GM19193 (cell line): ENCODE results near the gene ACOT6.

ENCODE experiments used
- POLR2A ChIP-seq: IDR thresholded peaks from 4 replicates; pipeline ENCODE4 v1.6.1; 2011; ENCODE audit not compliant: insufficient read depth, insufficient read length; ENCODE audit errors: extremely low read depth

The ACOT6 gene

DNA sequence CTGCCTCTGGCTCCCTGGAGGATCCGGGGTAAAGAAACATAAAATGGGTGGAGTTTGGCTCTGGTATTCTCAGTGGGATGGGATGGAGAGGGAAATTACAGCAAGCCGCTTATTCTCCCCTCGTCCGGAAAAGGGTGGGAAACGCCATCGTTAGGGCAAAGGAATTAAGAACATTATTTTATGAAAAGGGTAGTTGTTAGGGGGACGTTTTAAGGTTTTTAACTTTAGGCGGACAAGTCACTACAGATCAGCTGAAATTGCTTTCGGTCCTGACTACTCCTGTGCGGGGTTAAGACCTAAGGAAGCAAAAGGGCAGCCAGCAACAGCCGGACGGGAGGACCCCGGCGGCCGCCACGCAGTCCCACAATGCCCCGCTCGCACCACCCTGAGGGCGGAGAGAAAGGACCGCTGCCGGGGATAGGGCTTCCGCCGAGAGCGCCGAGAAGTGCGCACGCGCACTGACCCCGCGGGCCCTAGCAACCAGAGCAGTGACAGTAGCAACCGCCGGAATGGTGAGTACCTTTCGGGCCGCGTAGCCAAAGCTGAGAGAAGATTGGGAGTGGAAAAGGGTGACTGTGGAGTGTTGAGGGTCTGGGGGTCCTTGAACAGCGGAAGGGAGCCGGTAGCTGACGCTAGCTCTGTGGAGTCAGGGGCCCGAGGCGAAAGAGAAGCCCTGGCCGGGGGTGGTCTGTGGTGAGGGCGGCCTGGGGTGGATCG lies 32.4 kb downstream of the ACOT6 start, which contains the start of gene DNAL1:
Gene DNAL1, plus strand, starts transcription at position 456 of the 717 bp plus-strand sequence. Its CDS starts 54 bp downstream, at position 510.
- TF ChIP-seq POLR2A: peak; percentile 93

DNA sequence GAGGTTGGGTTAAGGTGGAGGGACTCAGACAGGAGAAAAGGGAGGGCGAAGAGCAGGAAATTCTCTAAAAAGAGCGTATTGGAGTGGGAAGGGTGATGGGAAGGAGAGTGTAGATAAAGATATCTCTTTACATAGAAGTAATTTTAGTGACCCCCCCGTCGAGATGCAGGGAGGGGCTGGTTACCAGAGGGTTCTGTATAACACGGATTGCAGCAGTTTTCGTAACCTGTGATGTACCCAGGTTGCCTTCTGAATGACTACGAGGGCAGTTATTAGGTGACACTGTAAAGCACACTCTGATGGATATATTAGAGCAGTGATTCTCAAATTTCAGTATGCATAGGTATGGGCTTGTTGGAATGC lies 32.9 kb downstream of the ACOT6 start:
- TF ChIP-seq POLR2A: no peak

DNA sequence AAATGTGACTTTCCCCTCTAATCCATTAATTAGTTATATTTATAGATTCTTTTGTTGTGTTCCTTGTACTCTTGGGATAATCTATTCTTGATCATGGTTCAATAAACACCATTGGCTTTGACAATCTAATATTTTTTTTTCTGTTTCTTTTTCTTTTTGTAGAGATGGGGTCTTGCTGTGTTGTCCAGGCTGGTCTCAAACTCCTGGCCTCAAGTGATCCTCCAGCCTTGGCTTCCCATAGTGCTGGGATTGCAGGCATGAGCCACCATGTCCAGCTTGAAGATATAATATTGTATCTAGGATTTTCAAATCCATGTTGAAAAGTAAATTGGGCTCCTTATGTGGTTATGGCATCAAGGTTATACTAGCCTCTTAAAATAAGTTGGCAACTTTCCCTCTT lies 38.7 kb downstream of the ACOT6 start:
- TF ChIP-seq POLR2A: no peak

DNA sequence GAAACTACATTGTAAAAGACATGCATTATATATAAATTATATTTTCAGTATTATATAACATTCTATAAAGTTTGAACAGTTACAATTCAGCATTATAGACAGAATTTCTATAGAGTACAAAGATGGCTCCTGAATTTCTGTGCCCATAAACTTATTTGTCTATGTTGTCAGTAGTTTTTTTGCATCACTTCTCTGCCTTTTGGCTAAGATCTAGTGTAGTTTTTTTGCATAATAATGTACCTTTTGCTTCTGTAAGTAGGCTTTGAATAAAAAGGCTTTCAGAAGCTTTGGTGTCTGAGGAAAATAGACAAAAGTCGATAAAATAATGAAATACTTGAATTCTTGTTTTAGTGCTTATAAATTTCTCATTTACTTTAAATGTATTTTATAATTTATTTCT lies 43.5 kb downstream of the ACOT6 start:
- TF ChIP-seq POLR2A: no peak

DNA sequence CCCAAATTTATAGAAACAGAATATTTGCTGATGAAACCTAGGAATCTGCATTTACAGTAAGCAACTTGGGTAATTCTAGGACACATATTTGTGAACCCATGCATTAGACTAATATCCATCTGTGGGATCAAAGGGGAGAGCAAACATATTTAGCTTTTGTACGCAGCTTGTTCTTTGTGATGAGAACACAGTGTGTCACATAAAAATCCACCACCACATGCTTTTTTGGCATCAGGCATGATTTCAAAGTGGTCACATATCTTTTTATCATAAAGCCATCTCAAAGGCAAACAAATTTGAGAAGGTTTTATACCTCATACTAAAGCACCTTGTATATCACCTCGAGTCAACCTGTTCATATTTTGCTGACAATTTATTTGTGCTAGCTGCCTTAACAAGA lies 48.2 kb downstream of the ACOT6 start:
- no peak for TF ChIP-seq POLR2A

DNA sequence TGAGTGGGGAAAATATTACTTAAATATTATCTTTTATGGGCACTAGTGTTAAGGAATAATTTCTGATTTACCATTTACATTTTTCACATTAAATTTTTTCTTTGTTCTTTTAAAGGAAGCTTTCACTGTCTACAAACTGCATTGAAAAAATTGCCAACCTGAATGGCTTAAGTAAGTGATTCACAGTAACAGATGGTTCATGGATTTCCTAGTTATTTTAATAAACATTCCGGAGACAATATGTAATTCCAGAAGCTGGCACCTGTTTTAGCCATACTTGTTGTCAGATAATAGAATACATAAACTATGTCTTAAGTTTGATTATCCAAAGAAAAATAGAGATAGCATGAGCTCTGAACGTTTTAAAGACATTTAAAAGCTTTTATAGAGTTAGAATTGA lies 49.6 kb downstream of the ACOT6 start:
- TF ChIP-seq POLR2A: no peak

DNA sequence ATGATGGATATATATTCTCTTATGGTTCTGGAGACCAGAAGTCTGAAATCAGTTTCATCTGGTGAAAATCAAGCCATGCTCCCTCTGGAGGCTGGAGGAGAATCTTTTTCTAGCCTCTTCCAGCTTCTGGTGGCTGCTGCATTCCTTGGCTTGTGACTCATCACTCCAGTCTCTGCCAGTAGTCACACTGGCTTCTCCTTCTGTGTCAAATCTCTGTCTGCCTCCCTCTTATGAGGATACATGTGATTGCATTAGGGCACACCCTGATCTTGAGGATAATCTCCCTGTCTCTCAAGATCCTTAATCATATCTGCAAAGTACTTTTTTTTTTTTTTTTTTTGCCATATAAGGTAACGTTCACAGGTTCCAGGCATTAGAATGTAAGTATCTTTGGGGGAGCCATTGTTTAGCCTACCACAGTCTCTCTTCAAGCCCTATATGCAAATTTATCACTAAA lies 50.2 kb downstream of the ACOT6 start:
- TF ChIP-seq POLR2A: no peak

DNA sequence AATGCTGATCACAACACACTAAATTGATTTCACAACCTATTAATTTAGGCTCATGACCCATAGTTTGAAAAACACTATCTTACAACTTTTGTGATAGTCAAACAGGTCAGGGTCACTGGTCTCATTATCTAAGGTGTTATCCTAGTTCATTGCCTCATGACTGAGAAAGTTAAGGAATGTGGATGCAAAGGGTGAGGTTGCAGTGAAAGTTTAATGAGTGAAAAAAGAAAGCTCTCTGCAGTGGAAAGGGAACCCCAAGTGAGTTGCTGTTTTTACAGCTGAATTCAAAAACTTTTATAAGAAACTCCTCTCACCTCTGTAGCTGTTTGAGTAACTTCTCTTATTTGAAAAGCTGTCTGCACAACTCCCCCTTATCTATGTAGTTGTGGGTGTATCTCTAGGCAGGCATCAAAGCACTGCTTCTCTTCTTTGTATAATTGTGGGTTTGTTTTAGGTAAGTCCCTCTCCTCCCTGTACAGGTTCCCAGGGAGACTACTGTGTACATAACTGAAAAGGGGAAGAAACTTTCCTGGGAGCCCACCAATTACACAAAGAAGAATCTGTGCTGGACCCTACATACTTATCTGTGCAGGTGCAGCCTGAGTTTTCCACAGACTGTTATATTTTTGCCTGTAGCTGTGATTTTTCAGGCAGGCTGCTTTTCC lies 51.4 kb downstream of the ACOT6 start:
- no peak for TF ChIP-seq POLR2A

DNA sequence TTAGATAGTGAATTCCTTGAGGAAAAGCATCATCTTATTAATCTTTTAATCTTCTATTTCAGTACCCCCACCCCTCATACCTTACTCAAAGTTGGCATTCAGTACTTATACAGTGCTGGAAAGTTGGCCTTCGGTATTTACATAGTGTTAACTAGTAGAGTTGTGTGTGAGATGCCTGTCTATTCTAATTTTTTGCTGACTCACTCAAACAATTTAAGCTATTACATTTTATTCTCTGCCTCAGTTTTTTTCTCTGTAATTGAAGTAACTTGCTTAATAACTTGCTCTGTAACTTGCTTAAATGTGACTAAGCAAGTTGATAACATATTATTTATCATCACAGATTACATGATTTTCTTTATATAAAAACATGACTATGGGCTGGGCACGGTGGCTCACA lies 52.8 kb downstream of the ACOT6 start:
- TF ChIP-seq POLR2A: no peak

DNA sequence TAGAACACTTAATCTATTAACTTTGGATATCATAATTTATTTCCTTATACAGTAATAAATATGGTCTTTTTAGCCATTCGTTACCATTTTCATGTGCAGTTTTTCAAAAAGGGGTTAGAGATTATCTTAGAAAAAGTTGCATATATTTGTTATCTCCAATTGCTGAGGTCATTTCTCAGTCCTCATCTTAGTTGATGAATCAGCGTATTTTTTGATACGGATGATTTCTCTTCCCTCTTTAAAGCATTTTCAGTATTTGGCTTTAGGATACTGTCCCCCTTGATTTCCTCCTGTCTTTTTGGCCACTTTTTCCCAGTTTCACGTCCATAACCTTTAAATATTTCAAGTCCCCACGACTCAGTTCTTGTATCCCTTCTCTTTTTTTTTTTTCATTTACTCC lies 54.3 kb downstream of the ACOT6 start:
- TF ChIP-seq POLR2A: no peak

DNA sequence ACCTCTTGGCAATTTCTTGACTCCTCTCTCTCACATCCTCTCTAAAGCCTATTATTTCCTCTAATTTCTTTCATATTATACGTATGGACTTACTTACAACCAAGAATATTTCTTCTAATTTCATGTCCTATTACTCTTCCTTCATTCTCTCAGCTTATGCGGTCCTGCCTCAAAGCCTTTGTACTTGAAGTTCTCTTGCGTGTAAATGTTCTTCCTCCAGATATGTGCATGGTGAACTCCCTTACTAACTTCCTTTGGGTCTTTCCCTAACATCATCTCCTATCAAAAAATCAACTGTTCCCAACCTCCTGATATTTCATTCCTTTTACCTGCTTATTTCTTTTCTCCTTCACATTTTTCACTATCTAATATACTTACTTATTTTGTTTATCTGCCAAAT lies 55.5 kb downstream of the ACOT6 start:
- TF ChIP-seq POLR2A: no peak
